Lower lobe of right lung (tissue), 2 donors: Measurements from ENCODE around the gene ZMIZ1. TPM values are rescaled to one million over a fixed set of nuclear protein-coding genes. Genes with fewer than 3 reads are reported as not detected.

ENCODE experiments used
- ATAC-seq, 2 donors: fragments of 200-7000 bp; cut with Tn5 transposase; one replicate each; pipeline ENCODE4 v1.9.1; 2020 to 2022; ENCODE audit warnings: mild to moderate bottlenecking in 2 of 2, moderate library complexity in 2 of 2
- DNase-seq: peaks from one replicate; pipeline ENCODE4 v3.0.0-alpha.2; 2020
- H3K27ac ChIP-seq: fragments of 200-600 bp; one replicate; pipeline ENCODE4 v1.8.0; 2022
- H3K27me3 ChIP-seq: fragments of 200-600 bp; one replicate; pipeline ENCODE4 v1.8.0; 2022; ENCODE audit warnings: low read depth
- H3K36me3 ChIP-seq: fragments of 200-600 bp; one replicate; pipeline ENCODE4 v1.8.0; 2022; ENCODE audit warnings: mild to moderate bottlenecking
- H3K4me1 ChIP-seq: fragments of 200-600 bp; one replicate; pipeline ENCODE4 v1.8.0; 2022
- H3K4me3 ChIP-seq: fragments of 200-600 bp; one replicate; pipeline ENCODE4 v1.8.0; 2022; ENCODE audit warnings: mild to moderate bottlenecking
- H3K9me3 ChIP-seq: fragments of 200-600 bp; one replicate; pipeline ENCODE4 v1.8.0; 2022
- intact Hi-C: fragments of 100-400 bp; cut with DNase I; formaldehyde crosslinking; loops from one replicate; pipeline ENCODE4 v1.11.0; 2022
- total RNA-seq: library from RNA; stranded (reverse); fragmentation: NEBNext Ultra II Directional; extraction: Animal tissue kit (Norgen Biotek cat#: 25700); gene quantifications from one replicate; pipeline ENCODE4 v1.2.1, GENCODE V29; 2021
- TF ChIP-seq, protein P1 (sequence below): fragments of 200-600 bp; IDR thresholded peaks from one replicate; pipeline ENCODE4 v1.8.0; 2022; ENCODE audit warnings: antibody characterized with exemption, mild to moderate bottlenecking
- donor health status: DM: no; HTN: yes; CAD: no; lungs with severe emphysema.

ZMIZ1 gene
- total RNA-seq, 1 donor from 2014 or later: 102 TPM

DNA sequence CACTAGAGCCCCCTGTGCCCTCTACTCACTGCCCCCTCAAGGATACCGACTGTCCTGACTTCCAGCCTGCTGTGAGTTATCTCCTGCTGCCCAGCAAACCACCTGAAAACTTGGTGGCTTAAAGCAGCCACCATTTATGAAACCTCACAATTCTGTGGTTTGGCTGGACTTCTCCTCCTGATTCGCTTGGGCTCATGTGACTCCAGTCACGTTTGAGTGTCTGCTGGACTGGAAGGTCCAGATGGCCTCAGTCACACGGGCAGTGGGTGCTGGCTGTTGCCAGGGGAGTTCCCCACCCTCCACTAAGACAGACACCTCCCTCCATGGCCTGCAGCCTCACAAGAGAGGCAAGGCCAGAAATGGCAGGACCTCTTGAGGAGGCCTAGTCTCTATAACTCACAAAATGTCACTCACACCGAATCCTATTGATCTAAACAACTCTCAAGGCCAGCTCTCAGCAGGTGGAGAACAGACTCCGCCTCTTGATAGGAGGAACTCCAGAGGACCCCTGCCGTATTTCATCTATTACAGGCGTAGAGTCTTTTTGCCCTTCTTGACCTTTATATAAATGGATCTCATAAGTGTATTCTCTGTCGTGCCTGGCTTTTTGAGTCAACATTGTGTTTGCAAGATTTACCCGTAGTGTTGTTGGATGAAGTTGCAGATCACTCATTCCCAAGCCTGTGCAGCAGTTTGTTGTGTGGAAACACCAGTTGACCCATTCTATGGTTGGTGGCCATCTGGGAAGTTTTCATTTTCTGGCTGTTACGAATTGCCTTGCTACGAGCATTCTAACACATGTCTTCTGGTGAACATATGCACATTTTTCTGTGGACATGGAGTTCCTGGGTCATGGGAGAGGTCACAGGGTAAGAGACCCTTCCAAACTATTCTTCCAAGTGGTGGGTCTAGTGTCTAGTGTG lies 48.3 kb downstream of the ZMIZ1 start:
- Histone ChIP-seq H3K9me3 (no peaks in the 10 kb centered on the region), H3K27me3 (no peaks in the 10 kb centered on the region), H3K4me3 (no peak overlapping the region), H3K36me3 (peaks cover 34% of the 10 kb centered on the region), H3K27ac (peak overlapping the region; percentile 10), H3K4me1 (peaks cover 64% of the 10 kb centered on the region)
- peak; percentile 5 to 60 for ATAC-seq
- intact Hi-C loops: no loop called here
- DNase-seq: peak; percentile 69
- TF ChIP-seq, protein P1, sequence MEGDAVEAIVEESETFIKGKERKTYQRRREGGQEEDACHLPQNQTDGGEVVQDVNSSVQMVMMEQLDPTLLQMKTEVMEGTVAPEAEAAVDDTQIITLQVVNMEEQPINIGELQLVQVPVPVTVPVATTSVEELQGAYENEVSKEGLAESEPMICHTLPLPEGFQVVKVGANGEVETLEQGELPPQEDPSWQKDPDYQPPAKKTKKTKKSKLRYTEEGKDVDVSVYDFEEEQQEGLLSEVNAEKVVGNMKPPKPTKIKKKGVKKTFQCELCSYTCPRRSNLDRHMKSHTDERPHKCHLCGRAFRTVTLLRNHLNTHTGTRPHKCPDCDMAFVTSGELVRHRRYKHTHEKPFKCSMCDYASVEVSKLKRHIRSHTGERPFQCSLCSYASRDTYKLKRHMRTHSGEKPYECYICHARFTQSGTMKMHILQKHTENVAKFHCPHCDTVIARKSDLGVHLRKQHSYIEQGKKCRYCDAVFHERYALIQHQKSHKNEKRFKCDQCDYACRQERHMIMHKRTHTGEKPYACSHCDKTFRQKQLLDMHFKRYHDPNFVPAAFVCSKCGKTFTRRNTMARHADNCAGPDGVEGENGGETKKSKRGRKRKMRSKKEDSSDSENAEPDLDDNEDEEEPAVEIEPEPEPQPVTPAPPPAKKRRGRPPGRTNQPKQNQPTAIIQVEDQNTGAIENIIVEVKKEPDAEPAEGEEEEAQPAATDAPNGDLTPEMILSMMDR: no peak

- Histone ChIP-seq H3K4me3 (no peak overlapping the region), H3K27me3 (no peaks in the 10 kb centered on the region), H3K4me1 (peaks cover 49% of the 10 kb centered on the region), H3K27ac (no peak overlapping the region), H3K9me3 (no peaks in the 10 kb centered on the region), H3K36me3 (peaks cover 49% of the 10 kb centered on the region)
- intact Hi-C loops: no loop called here
- peak in 1 of 2 donors; percentile 42 for ATAC-seq
- TF ChIP-seq, protein P1: no peak
- DNase-seq: no peak
These were observed 49.8 kb downstream of the ZMIZ1 start for GRCh38 chr10:79118286-79119202.

DNA sequence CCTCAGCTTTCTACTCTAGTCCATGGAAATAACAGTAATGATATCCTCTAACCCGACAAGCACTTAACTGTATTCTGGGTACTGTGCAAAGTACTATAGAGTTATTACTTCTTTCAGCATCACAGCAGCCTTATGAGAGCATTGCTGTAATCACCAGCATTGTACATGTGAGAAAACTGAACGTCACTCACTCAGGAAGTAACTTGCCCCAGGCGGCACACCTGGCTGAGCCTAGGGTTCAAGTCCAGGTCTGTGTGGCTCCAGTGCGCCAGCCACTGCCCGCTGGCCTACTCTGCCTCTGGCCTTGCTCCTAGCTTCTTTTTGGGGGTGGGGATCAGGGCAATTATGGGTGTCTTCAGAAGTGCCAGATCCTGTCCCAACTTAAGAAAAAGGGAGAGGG lies 50.5 kb downstream of the ZMIZ1 start:
- DNase-seq: no peak
- TF ChIP-seq, protein P1: no peak

GRCh38 chr10:79123547-79123963 lies 54.8 kb downstream of the ZMIZ1 start:
- TF ChIP-seq, protein P1: no peak
- peaks cover 75% of the 10 kb centered on the region for H3K36me3 ChIP-seq
- DNase-seq (no peak), ATAC-seq (no peak)
- intact Hi-C loops: no loop called here
- no peaks in the 10 kb centered on the region for H3K9me3 ChIP-seq
- H3K4me1 ChIP-seq: peaks cover 37% of the 10 kb centered on the region
- H3K4me3 ChIP-seq: no peak overlapping the region
- no peaks in the 10 kb centered on the region for H3K27me3 ChIP-seq
- H3K27ac ChIP-seq: peak overlapping the region; percentile 4

More for the DNA sequence above, 50.5 kb downstream of the ZMIZ1 start:
- Histone ChIP-seq H3K27ac (no peak overlapping the region), H3K4me3 (no peak overlapping the region), H3K27me3 (no peaks in the 10 kb centered on the region), H3K36me3 (peaks cover 57% of the 10 kb centered on the region), H3K9me3 (no peaks in the 10 kb centered on the region), H3K4me1 (peaks cover 43% of the 10 kb centered on the region)
- intact Hi-C loops: no loop called here
- no peak for ATAC-seq

GRCh38 chr10:79124066-79124465 lies 55.3 kb downstream of the ZMIZ1 start:
- DNase-seq: no peak
- no peaks in the 10 kb centered on the region for H3K27me3 ChIP-seq
- H3K36me3 ChIP-seq: peaks cover 71% of the 10 kb centered on the region
- intact Hi-C loops: no loop called here
- TF ChIP-seq, protein P1: no peak
- H3K4me1 ChIP-seq: peaks cover 41% of the 10 kb centered on the region
- H3K9me3 ChIP-seq: no peaks in the 10 kb centered on the region
- H3K27ac ChIP-seq: peak overlapping the region; percentile 4
- no peak for ATAC-seq
- H3K4me3 ChIP-seq: no peak overlapping the region
